ENCODE data around the gene PARVG. TPM values are rescaled to one million over a fixed set of nuclear protein-coding genes. Genes with fewer than 3 reads are reported as not detected.

The PARVG gene
- total and polyA plus RNA-seq, 2 experiments from 2014 or later: not detected

- Histone ChIP-seq H3K4me1 (ENCODE audit: insufficient read depth) (no peaks in the 10 kb centered on the region), H3K27ac (no peak overlapping the region), H3K27me3 (replicated peaks; ENCODE audit: insufficient read depth) (peaks cover 14% of the 10 kb centered on the region), H3K9me3 (ENCODE audit: low read depth) (no peaks in the 10 kb centered on the region), H3K9me2 (ENCODE audit: insufficient read depth) (no peaks in the 10 kb centered on the region), H4K20me1 (ENCODE audit: insufficient read depth) (no peaks in the 10 kb centered on the region), H3K4me2 (ENCODE audit: unreplicated experiment) (no peak overlapping the region), H3K79me2 (ENCODE audit: insufficient read depth) (no peaks in the 10 kb centered on the region), H3K36me3 (ENCODE audit: low read depth) (no peaks in the 10 kb centered on the region), H2AFZ (no peak overlapping the region), H3K9ac (no peak overlapping the region), H3K4me3 (no peak overlapping the region), H3F3A (ENCODE audit: insufficient read depth) (0 out of 2 replicates have a peak, but pooled peaks cover 8% of the 10 kb centered on the region)
- TF ChIP-seq EZH2 (IDR thresholded peaks at IDR 0.05; ENCODE audit: insufficient read depth, poor library complexity, severe bottlenecking) (no peak), EZH2phosphoT487 (IDR thresholded peaks at IDR 0.05; ENCODE audit: insufficient read depth, low read depth) (no peak)
- in situ Hi-C loops (cut with MboI): no loop called here
- 83 to 84% methylated on average over 17 of the region's 17 CpGs for WGBS, 2 experiments (ENCODE audit: low coverage in 1 of 2, low lambda C conversion rate in 2 of 2, missing lambda C conversion rate in 2 of 2)
- no peak for DNase-seq
Measured at GRCh38 chr22:44181912-44182587, 1.3 kb downstream of the PARVG start.

GRCh38 chr22:44182588-44183286, 2.0 kb downstream of the PARVG start:
- H3K4me3 ChIP-seq: no peak overlapping the region
- peaks cover 14% of the 10 kb centered on the region for H3K27me3 ChIP-seq (replicated peaks; ENCODE audit: insufficient read depth)
- no peaks in the 10 kb centered on the region for H3K9me3 ChIP-seq (ENCODE audit: low read depth)
- in situ Hi-C loops (cut with MboI): no loop called here
- H3F3A ChIP-seq (ENCODE audit: insufficient read depth): 0 out of 2 replicates have a peak, but pooled peaks cover 8% of the 10 kb centered on the region
- no peaks in the 10 kb centered on the region for H3K36me3 ChIP-seq (ENCODE audit: low read depth)
- H3K9ac ChIP-seq: no peak overlapping the region
- H3K27ac ChIP-seq: no peak overlapping the region
- H3K9me2 ChIP-seq (ENCODE audit: insufficient read depth): no peaks in the 10 kb centered on the region
- no peak for DNase-seq
- H4K20me1 ChIP-seq (ENCODE audit: insufficient read depth): no peaks in the 10 kb centered on the region
- TF ChIP-seq EZH2 (IDR thresholded peaks at IDR 0.05; ENCODE audit: insufficient read depth, poor library complexity, severe bottlenecking): no peak
- no peak for TF ChIP-seq EZH2phosphoT487 (IDR thresholded peaks at IDR 0.05; ENCODE audit: insufficient read depth, low read depth)
- 87 to 91% methylated on average over 13 to 17 of the region's 17 CpGs for WGBS, 2 experiments (ENCODE audit: low coverage in 1 of 2, low lambda C conversion rate in 2 of 2, missing lambda C conversion rate in 2 of 2)
- no peaks in the 10 kb centered on the region for H3K79me2 ChIP-seq (ENCODE audit: insufficient read depth)
- no peak overlapping the region for H3K4me2 ChIP-seq (ENCODE audit: unreplicated experiment)
- H2AFZ ChIP-seq: no peak overlapping the region
- no peaks in the 10 kb centered on the region for H3K4me1 ChIP-seq (ENCODE audit: insufficient read depth)

- TF ChIP-seq EZH2 (IDR thresholded peaks at IDR 0.05; ENCODE audit: insufficient read depth, poor library complexity, severe bottlenecking): no peak
- no peaks in the 10 kb centered on the region for H3K4me1 ChIP-seq (ENCODE audit: insufficient read depth)
- H3K36me3 ChIP-seq (ENCODE audit: low read depth): no peaks in the 10 kb centered on the region
- no peaks in the 10 kb centered on the region for H3K79me2 ChIP-seq (ENCODE audit: insufficient read depth)
- no peak overlapping the region for H3K4me2 ChIP-seq (ENCODE audit: unreplicated experiment)
- H4K20me1 ChIP-seq (ENCODE audit: insufficient read depth): no peaks in the 10 kb centered on the region
- in situ Hi-C loops (cut with MboI): no loop called here
- H2AFZ ChIP-seq: no peak overlapping the region
- 0 out of 2 replicates have a peak, but pooled peaks cover 8% of the 10 kb centered on the region for H3F3A ChIP-seq (ENCODE audit: insufficient read depth)
- no peak overlapping the region for H3K4me3 ChIP-seq
- H3K9me2 ChIP-seq (ENCODE audit: insufficient read depth): no peaks in the 10 kb centered on the region
- WGBS, 2 experiments (ENCODE audit: low coverage in 1 of 2, low lambda C conversion rate in 2 of 2, missing lambda C conversion rate in 2 of 2): 74 to 78% methylated on average over 8 of the region's 8 CpGs
- H3K9ac ChIP-seq: no peak overlapping the region
- no peaks in the 10 kb centered on the region for H3K9me3 ChIP-seq (ENCODE audit: low read depth)
- DNase-seq: no peak
- H3K27me3 ChIP-seq (replicated peaks; ENCODE audit: insufficient read depth): peaks cover 14% of the 10 kb centered on the region
- H3K27ac ChIP-seq: no peak overlapping the region
Measured at GRCh38 chr22:44183287-44183588, 2.5 kb downstream of the PARVG start.

- 0 out of 2 replicates have a peak, but pooled peaks cover 8% of the 10 kb centered on the region for H3F3A ChIP-seq (ENCODE audit: insufficient read depth)
- H3K9me3 ChIP-seq (ENCODE audit: low read depth): no peaks in the 10 kb centered on the region
- no peak for TF ChIP-seq EZH2phosphoT487 (IDR thresholded peaks at IDR 0.05; ENCODE audit: insufficient read depth, low read depth)
- TF ChIP-seq EZH2 (IDR thresholded peaks at IDR 0.05; ENCODE audit: insufficient read depth, poor library complexity, severe bottlenecking): no peak
- DNase-seq: peak; percentile 18
- no peaks in the 10 kb centered on the region for H4K20me1 ChIP-seq (ENCODE audit: insufficient read depth)
- no peak overlapping the region for H3K27ac ChIP-seq
- no peak overlapping the region for H2AFZ ChIP-seq
- no peak overlapping the region for H3K9ac ChIP-seq
- no peaks in the 10 kb centered on the region for H3K79me2 ChIP-seq (ENCODE audit: insufficient read depth)
- H3K9me2 ChIP-seq (ENCODE audit: insufficient read depth): no peaks in the 10 kb centered on the region
- no peaks in the 10 kb centered on the region for H3K4me1 ChIP-seq (ENCODE audit: insufficient read depth)
- in situ Hi-C loops (cut with MboI): no loop called here
- no peaks in the 10 kb centered on the region for H3K36me3 ChIP-seq (ENCODE audit: low read depth)
- WGBS, 2 experiments (ENCODE audit: low coverage in 1 of 2, low lambda C conversion rate in 2 of 2, missing lambda C conversion rate in 2 of 2): 61 to 67% methylated on average over 4 of the region's 4 CpGs
- H3K27me3 ChIP-seq (replicated peaks; ENCODE audit: insufficient read depth): peaks cover 14% of the 10 kb centered on the region
- H3K4me2 ChIP-seq (ENCODE audit: unreplicated experiment): no peak overlapping the region
- H3K4me3 ChIP-seq: no peak overlapping the region
Measured at GRCh38 chr22:44184006-44184405, 3.3 kb downstream of the PARVG start.

All from GM23248 (cell line).